ENCODE results near the gene TRIM51.

- TF ChIP-seq EZH2phosphoT487 (IDR thresholded peaks at IDR 0.05; ENCODE audit: borderline replicate concordance, low read depth, low read length) (no peak), CTCF (conservative IDR thresholded peaks at IDR 0.05; ENCODE audit: low read length) (no peak)
Measured at GRCh38 chr11:55854704-55855103, 28.4 kb upstream of the TRIM51 start.
